NCI-H2171 (cell line): ENCODE data around the gene SIK2.
"Not testable (repeated sequence)": the region's sequence is repeated elsewhere in the genome, so short reads cannot be mapped to it uniquely, and the experiment has no call there.

ENCODE experiments used
- DNase-seq: peaks from one replicate; lab custom pipeline; 2025; lab: John Stamatoyannopoulos, UW

Gene SIK2

DNA sequence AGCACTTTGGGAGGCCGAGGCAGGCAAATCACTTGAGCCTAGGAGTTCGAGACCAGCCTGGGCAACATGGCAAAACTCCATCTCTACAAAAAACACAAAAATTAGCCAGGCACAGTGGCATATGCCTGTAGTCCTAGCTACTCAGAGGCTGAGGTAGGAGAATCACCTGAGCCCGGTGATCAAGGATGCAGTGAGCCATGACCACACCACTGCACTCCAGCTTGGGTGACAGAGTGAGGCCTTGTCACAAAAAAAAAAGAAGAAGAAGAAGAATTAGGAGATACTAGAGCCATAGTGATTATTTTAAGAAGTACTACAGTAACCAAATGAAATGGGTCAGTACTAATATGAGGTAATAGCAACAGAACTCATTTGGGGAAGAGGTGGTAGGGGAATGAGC lies 56.2 kb downstream of the SIK2 start:
- DNase-seq: not testable (repeated sequence)

DNA sequence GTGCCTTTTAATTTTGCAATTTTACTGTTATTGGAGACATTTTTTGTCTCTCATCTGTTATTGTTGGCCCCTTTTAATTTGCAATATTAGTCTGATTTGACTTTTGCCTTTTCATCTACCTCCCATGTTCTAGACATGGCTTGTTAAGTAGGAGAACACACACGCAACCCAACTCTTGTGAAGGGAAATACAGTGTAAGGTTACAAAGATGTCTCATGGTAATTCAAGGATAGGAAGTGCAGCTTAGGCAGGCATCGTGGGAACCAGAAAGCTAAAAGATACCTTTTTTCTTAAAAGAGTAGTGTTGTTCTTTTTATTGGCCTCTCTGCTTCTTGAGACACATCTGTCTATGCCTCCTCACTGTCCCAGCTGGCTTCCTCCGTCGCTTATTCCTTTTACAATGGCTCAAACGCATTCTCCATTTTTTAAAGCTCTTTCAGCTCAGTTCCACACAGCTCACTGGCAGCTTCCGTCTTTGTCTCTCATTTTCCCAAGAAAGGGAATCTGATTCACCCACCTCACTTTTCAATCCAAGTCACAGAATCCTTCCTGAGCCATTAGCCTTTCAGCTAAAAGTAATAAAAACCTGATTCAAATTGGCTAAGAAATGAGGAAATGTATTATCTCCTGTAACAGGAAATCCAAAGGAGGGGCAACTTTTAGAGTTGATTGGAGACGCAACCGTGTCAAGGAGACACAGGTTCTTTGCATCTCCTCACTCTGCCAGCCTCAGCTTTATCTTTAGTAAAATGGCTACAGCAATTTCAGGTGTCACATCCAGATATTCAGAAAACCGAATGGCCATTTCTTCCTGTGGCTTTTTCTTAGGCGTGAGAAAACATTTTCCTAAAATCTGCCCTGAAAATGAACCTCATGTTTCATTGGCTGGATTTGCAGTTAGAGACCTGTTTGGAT lies 57.2 kb downstream of the SIK2 start:
- DNase-seq: no peak

DNA sequence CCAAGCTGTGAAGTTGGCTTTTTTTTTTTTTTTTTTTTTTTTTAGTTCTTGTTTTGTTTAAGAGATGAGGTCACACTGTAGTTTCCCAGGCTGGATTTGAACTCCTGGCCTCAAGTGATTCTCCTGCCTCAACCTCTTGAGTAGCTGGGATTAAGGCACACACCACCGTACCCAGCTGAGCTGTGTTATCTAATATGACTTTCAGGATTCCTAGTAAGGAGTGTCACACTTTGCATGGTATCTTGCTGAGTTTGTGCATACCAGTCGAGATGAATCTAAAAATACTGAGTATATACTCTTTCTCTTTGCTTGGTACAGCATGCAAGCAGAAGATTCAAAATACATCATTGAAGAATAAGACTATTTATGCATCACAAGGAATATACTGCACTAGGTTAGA lies 58.6 kb downstream of the SIK2 start:
- DNase-seq: no peak

DNA sequence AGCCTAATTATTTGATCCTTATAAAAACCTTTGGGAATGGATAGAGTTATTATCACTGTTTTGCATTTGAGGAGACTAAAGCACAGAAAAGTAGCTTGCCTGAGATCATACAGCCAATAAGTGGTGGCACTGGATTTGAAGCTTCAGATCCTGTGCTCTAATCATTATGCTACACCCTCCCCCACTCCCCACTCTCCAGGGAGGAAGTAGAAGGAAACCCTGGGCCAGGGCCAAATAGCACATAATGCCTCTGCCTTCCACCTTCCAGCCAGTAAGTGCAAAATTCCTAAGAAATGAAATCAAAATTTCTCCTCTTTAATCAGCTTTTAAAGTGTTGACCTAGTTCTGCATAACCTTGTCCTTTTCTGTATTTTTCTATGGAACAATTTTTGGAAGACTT lies 61.6 kb downstream of the SIK2 start:
- DNase-seq: no peak

DNA sequence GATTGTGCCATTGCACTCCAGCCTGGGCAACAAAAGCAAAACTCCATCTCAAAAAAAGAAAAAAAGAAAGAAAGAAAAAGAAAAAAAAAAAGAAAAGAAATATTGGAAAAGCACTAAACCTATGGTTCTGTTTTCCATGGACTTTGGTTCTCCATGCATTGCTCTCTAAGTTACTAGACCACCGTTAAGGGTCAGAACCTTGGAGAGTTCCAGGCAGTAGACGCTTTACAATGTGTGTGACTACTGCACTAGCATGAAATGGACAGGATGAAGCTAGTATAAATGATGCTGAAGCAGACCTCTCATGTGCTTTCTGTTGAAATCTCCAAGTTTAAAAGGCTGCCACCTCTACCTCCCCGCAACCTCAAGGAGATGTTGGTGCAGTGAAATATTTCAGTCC lies 63.5 kb downstream of the SIK2 start:
- DNase-seq: no peak

DNA sequence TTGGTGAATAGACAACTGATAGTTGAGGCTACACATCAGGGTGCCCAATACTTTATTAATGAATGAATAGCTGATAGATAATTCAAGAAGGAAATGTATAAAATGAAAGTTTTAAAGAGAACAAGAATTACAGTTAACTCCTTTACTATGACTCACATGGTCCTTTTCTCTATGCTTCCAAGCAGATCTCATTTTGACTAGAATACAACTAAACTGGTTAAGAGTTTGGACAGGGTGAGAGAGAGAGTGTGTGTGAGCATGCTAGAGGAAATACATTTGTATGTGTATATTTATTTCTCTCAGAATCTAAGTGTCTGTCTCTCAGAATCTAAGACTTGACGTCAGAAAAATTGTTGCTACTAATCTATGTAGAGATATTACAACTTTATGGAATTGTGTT lies 66.7 kb downstream of the SIK2 start:
- no peak for DNase-seq

DNA sequence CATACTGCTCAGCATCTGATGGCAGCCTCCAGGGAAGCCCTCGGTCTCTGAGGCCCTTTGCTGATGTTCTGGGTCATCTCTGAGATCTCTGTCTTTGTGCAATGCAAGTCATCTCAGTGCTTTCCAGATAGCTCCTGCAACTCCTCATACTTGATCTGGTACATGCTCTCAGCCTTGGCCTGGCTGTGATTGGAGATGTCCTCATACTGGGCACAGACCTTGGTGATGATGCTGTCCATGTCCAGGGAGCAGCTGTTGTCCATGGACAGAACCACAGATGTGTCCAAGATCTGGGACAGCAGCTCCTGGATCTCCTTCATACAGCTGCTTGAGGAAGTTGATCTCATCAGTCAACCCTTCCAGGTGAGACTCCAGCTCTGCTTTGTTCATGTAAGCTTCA lies 69.1 kb downstream of the SIK2 start:
- no peak for DNase-seq

DNA sequence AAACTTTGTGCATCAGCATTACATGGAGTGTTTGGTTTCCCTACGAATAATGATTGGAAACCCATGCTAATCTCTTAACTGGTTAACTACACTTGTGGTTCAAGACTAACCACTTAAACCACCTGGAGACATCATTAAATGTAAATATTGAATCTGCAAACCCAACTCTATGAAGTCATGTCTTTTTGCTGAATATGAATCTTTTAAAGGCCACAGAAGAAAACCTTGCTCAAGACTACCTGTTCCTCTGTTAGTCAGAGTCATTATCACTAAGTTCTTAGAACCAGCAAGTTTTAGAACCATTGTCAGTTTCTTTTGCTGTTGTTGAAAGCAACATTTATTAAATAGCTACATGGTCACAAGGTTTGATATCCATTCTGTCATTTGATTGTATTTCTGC lies 70.7 kb downstream of the SIK2 start:
- DNase-seq: no peak

DNA sequence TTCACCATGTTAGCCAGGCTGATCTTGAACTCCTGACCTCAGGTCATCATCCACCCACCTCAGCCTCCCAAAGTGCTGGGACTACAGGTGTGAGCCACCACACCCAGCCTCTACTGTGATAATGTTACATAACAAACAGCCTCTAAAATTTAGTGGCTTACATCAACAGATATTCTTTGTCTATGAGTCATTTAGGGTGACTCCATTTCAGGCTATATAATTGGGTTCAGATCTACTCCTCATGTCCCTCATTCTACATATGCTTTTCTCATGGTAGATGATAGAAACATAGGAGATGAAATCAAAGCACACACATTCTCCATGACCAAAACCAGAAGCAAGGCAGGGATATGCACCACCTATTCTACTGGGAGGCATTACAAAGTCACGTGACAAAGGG lies 72.7 kb downstream of the SIK2 start:
- no peak for DNase-seq

DNA sequence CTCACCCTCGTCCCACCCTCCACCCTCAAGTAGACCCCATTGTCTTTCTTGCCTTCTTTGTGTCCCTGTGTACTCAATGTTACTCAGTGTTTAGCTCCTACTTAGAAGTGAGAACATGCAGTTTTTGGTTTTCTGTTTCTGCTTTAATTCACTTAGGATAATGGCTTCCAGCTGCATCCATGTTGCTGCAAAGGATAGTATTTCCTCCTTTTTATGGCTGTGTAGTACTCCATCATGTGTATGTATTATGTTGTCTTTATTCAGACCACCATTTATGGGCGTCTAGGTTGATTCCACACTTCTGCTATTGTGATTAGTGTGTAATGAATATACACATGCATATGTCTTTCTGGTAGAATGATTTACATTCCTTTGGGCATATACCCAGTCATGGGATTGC lies 73.6 kb downstream of the SIK2 start:
- DNase-seq: no peak

DNA sequence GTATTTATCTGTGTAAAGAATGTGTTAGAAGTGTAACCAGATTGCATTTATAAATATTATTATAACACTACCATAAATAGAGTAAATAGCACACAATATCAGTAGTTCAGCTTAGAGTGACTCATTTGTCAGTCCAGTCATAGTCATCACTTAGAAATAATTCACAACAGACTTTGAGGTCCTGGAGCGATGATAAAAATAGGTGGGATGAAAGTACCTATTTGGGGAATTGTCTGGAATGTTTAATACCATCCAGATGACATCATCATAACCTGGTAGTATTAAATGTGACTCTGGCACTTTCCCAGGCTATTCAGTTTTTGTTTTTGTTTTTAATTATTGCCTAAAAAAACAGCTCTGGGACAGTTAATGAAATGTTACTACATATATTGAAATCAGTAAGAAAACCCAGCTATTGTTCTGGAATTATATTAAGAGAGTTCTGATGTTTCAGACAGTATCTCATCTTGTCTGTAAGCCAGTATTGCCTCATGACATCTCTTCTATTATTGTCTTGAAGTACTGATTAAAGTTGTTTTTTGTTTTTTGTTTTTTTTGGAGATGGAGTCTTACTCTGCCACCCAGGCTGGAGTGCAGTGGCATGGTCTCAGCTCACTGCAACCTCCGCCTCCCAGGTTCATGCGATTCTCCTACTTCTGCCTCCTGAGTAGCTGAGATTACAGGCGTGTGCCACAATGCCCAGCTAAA lies 74.8 kb downstream of the SIK2 start:
- no peak for DNase-seq

DNA sequence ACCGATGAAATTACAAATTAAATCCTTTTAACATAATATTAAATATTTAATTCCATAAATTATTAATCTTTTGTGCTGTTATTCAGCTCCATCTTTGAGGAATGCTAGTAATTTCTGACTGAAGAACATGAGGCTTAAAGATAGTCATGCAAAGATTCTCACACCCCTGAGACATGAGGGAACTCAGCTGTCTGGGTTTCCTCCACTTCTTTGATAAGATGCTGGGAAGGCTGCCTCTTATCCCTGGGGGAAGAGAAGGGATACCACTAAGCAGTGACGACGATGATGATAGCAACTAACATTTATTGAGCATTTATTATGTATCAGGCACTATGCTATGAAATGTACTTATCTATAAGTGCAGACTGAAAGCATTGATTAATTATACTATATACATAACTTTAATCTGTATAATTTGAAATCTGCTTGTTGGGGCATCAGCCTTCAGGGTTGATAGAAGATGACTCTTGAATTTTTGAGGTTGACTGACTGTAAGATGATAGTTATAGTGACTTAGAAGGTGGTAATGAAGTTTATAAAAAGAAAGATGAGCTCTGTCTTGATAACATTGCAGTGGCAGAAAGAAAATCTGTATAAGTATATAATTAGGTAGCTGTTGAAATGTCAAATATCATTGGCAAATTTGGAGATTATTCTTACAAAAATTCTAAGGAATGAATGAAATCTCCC lies 78.4 kb downstream of the SIK2 start:
- DNase-seq: no peak

DNA sequence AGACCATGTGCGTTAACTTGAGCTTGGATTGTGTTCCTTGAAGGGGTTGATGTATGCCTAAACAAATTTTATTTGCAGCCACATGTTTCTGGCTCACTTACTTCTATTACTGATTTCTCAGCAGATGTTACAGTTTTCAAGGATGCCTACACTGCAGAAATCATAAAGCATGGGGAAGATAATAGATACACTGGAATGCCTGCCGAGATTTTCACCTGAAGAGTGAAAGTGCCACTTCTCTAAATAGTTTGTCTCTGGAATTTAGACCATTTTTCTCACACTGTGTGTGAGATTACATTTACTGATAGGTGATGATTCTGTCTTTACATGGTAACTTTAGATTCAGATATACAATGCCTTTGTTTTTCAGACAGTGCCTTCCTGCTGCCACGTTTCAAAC lies 81.6 kb downstream of the SIK2 start:
- no peak for DNase-seq

DNA sequence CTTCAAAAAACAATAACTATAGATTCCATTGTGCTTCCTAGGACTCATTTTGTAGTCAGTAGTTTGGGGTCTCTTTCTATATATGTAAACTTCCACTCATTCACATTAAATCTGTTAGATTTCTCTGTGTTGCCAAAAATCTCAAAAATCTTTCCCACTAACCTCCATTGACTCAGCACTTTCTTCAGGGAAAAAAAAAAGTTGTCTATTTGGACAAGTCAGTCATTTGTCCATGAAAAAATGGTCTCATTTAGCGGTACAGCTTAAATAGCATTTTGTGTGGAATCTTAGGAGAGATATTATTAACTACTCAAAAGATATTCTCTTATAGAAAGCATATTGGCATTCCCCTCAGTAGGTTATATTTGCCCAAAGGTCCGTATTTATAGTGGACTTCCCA lies 82.0 kb downstream of the SIK2 start:
- DNase-seq: no peak

DNA sequence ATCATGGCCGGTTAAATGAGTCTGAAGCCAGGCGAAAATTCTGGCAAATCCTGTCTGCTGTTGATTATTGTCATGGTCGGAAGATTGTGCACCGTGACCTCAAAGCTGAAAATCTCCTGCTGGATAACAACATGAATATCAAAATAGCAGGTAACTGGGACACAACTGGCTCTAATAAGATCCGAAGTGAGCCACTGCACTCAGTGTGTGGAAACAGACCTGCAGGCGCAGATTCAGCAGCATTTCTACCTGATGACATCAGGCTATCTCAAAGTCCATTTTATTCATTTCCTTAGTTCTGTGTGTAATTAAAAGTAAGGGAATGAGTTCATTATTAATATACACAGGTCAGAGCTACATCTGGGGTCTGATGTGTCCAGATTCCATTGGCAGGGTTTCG lies 85.8 kb downstream of the SIK2 start:
- DNase-seq: no peak

DNA sequence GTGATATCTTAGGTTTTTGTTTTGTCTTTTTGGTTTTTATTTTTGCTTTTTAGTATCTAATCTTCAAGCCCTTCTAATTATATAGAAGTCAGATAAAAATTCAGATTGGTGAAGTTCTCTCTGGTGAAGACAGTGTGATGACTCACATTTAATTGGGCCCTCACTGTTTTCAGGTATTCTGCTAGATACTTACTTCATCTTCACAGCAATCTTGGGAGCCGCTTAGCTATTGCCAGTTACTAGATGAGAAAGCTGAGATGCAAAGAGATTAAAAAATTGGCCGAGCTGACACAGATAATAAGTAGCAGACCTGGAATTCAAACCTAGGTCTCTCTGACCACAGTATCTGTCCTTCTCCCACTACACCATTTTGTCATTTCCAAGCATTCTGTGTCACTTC lies 88.9 kb downstream of the SIK2 start:
- no peak for DNase-seq

DNA sequence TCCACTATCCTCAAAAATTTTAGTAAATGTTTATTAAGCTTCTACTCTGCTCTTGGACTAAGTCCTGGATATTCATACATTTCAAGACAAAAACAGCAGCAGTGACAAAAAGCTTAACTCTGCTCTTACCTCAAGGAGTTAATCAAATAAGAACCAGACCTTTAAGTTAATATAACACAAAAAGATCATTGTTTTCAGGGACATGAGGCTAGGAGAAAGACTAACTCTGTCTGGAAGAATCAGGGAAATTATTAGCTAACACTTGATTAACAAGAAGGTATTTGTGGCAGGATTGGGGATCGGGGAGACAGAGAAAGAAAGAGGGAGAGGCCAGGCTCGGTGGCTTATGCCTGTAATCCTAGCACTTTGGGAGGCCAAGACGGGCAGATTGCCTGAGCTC lies 89.5 kb downstream of the SIK2 start:
- DNase-seq: no peak

DNA sequence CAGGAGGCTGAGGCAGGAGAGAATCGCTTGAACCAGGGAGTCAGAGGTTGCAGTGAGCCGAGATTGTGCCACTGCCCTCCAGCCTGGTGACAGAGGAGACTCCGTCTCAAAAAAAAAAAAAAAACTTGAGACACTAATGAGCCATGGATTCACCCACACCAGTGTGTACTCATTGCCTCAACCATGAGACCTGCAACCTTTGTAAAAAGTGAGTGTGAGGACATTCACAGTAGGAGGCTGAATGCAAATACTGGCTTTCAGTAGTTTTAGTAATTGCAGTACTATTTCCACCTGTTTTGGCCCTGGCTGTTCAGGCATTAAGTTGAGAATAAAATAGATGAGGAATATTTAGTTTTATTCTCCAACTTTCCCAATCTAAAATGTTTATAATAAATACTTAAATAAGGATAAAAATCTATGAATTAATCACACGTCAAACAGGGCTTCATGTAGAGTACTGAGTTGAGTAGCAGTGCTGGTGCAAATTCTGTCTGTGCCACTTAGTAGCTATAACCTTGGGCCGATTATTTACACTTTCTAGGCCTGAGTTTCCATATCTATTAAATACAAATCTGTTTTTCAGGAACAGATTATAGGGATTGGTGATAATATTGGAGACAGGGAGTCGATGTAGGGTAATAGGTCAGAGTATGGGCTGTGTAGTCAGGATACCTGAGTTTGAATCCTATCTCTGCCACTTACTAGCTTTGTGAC lies 91.1 kb downstream of the SIK2 start:
- DNase-seq: no peak

DNA sequence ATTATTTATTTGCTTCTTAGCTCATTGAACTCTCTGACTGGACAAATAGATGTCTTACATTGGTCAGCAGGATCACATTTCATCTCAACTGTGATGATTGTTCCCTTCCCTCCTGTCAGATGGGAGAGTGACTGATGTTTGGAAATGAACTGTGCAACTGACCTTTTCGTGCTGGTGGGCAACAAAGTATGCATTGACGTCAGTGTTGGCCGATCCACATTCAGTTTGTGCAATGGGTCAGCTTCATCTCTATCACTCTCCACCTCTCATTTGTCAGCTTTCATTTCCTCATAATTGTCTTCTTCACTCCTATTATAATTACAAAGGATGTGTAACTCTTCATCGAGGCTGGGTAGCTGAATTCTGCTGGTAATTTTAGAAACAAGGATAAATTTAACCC lies 92.6 kb downstream of the SIK2 start:
- DNase-seq: no peak

DNA sequence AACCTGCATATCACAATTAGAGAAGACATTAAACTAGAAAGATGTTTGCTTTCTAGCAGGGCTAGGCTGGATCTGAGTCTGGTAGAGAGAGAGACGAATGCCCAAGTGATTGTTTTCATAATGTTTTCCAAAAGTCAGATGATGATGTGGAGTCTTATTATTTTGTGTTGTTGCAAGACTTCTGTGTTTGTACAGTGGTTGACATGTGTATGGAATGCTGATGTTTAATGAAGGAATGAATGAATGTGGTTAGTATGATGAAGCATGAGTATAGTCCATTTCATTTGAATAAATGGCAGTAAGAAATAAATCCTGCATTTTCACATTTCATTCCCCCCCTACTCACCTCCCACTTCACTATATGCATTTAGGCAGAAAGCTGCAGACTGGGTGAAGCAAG lies 94.3 kb downstream of the SIK2 start:
- DNase-seq: no peak

DNA sequence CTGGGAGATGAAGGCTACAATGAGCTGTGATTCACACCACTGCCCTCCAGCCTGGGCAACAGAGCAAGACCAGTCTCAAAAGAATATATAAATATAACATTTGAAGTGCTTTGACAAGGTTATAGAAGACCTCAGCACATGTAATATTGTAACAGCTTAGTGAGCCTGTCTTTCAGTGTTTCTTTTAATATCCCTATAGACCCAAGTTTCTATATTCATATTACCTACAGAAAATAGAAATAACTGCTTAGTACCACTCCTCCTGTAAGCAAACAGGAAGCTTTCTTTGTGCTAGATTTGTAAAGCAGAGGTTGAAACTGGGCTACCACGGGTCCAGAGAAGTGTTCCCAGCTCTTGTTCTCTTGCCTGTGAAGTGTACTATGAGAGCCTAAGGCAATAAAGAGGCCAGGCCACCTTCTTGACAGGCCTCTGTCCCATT lies 95.7 kb downstream of the SIK2 start:
- no peak for DNase-seq

DNA sequence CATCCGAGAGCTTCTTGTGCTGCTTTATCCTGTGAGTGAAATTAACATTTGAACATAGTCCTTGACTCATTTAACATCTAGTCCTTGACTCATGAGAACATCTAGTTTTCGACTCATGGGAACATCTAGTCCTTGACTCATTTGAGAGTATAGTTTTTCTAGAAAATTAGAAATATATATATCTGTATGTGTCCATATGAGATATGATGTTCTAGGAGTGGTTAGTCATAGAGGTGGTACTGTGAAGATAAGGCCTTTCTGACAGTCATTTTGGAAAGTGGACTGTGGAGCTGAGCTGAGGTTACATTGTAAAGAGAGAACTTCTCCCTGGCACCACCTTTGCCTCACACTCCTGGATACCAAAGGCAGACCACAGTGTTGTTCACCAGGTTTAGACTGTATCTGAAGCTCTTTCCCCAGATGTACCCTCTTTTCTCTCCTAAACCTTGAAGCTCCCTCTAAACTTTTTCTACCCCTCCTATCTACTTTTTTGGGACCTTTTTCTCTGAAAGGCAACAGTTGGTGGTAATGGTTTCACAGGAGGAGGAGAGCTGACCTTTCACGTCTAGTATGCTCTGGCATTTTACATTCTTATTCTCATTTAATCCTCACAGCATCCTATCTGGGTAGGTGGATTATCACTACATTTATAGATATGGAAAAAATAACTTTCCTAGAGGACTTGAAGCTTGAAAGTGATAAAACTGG lies 96.8 kb downstream of the SIK2 start:
- no peak for DNase-seq
